Natural killer cell (primary cell): ENCODE results near the gene MAN1A2. TPM values are rescaled to one million over a fixed set of nuclear protein-coding genes. Genes with fewer than 3 reads are reported as not detected.
A peak's percentile ranks its signal among the peaks of the same experiment; 100 is the strongest.

Experiments
- ATAC-seq, 3 donors: fragments of 150-1000 bp in 2 of 3; fragments of 200-7000 bp in 1 of 3; cut with Tn5 transposase; 1 replicate in 1 of 3; 2 replicates in 2 of 3; pipeline ENCODE4 v1.10.0; 2021; ENCODE audit warnings: mild to moderate bottlenecking in 2 of 3, moderate library complexity in 2 of 3
- DNase-seq, 2 donors: peaks; one replicate each; pipeline versions ENCODE4 v3.0.0 to v3.0.0-alpha.2; 2013 to 2021; ENCODE audit warnings: mixed read lengths in 1 of 2
- H3K27ac ChIP-seq: one replicate; pipeline ENCODE4 v1.5.1; 2013; ENCODE audit warnings: mild to moderate bottlenecking, low read length
- H3K27me3 ChIP-seq: one replicate; pipeline ENCODE4 v1.6.1; 2013; ENCODE audit warnings: low read length; ENCODE audit not compliant: control insufficient read depth, insufficient read depth
- H3K36me3 ChIP-seq: one replicate; pipeline ENCODE4 v1.6.1; 2013; ENCODE audit warnings: low read length; ENCODE audit not compliant: control insufficient read depth, insufficient read depth
- H3K4me1 ChIP-seq: one replicate; pipeline ENCODE4 v1.6.1; 2013; ENCODE audit warnings: low read length; ENCODE audit not compliant: control insufficient read depth, insufficient read depth
- H3K4me3 ChIP-seq: one replicate; pipeline ENCODE4 v1.5.1; 2013; ENCODE audit warnings: low read length
- H3K9me3 ChIP-seq: one replicate; pipeline ENCODE4 v1.6.1; 2013; ENCODE audit warnings: low read length; ENCODE audit not compliant: control insufficient read depth, insufficient read depth
- H3K27ac Mint-ChIP-seq, 2 donors: one replicate each; pipeline ENCODE4 v1.8.0; 2022; ENCODE audit warnings: mild to moderate bottlenecking in 2 of 2, mixed read lengths in 2 of 2, moderate library complexity in 1 of 2
- H3K27me3 Mint-ChIP-seq, 2 donors: one replicate each; pipeline ENCODE4 v1.8.0; 2022; ENCODE audit warnings: low read depth in 2 of 2, mixed read lengths in 2 of 2
- H3K36me3 Mint-ChIP-seq: one replicate; pipeline ENCODE4 v1.8.0; 2022; ENCODE audit warnings: mixed read lengths
- H3K4me1 Mint-ChIP-seq, 2 donors: one replicate each; pipeline ENCODE4 v1.8.0; 2022; ENCODE audit warnings: mixed read lengths in 2 of 2
- H3K4me3 Mint-ChIP-seq: one replicate; pipeline ENCODE4 v1.8.0; 2022; ENCODE audit warnings: mild to moderate bottlenecking, moderate library complexity, mixed read lengths
- H3K9me3 Mint-ChIP-seq, 2 donors: one replicate each; pipeline ENCODE4 v1.8.0; 2022; ENCODE audit warnings: mixed read lengths in 2 of 2
- CTCF ChIP-seq: fragments of 200-600 bp; IDR thresholded peaks from one replicate; pipeline ENCODE4 v1.8.0; 2022; ENCODE audit warnings: antibody characterized with exemption
- WGBS: methylation state at CpG from one replicate; pipeline ENCODE4 v1.1.7; 2013; ENCODE audit warnings: missing lambda C conversion rate; ENCODE audit not compliant: insufficient coverage; 5-methylcytosine and 5-hydroxymethylcytosine counted together
- intact Hi-C: fragments of 100-400 bp; cut with micrococcal nuclease; formaldehyde crosslinking; loops from one replicate; pipeline ENCODE4 v1.14.2; 2022
- total RNA-seq, 4 donors: library from RNA; stranded (reverse); fragments of 120-200 nt in 1 of 4; gene quantifications; one replicate each; pipeline versions ENCODE4 v1.2.3 to v1.2.4, GENCODE V29; 2013 to 2022

The MAN1A2 gene
- total RNA-seq, 3 donors from 2014 or later (not counting 1 experiment from before 2014, with no cell fraction given), result 75.5 to 90.0 (median 87.1) TPM

DNA sequence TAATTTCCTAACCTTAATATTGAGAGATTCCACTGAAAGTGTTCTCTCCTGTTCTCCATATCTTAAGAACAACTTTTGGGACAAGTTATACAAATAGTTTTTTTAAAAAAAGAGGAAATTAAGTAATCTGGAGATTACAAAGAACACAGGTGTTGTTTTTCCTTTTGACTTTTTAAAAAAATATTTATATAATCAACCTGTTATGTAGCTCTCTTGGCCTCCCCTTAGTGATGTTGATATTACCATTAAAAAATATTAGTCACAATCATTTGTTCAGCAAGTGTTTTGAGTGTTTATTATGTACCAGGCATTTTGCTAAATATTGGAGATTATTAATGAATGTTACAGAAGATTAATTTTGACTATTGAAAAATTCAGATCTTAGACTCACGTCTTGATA, 8.1 kb downstream of the MAN1A2 start:
- Mint-ChIP-seq H3K9me3 (no peaks in the 10 kb centered on the region), H3K4me1 (peaks cover 56 to 63% of the 10 kb centered on the region in 2 donors), H3K36me3 (no peaks in the 10 kb centered on the region), H3K27ac (no peak overlapping the region), H3K4me3 (no peak overlapping the region), H3K27me3 (no peaks in the 10 kb centered on the region)
- peaks cover 3% of the 10 kb centered on the region for H3K4me1 ChIP-seq
- H3K4me3 ChIP-seq, result no peak overlapping the region
- H3K27ac ChIP-seq, result no peak overlapping the region
- no peaks in the 10 kb centered on the region for H3K36me3 ChIP-seq
- DNase-seq, result no peak
- intact Hi-C loops, result no loop called here
- no peaks in the 10 kb centered on the region for H3K9me3 ChIP-seq
- ATAC-seq, result no peak
- WGBS, result 83% methylated on average over 1 of the region's 1 CpG
- TF ChIP-seq CTCF, result no peak
- H3K27me3 ChIP-seq, result no peaks in the 10 kb centered on the region

GRCh38 chr1:117387060-117387633, 19.9 kb downstream of the MAN1A2 start:
- Mint-ChIP-seq H3K27ac (peak overlapping the region; percentile 67 to 81), H3K4me1 (peaks cover 61 to 62% of the 10 kb centered on the region in 2 donors), H3K9me3 (peaks cover 7 to 13% of the 10 kb centered on the region in 2 donors), H3K36me3 (no peaks in the 10 kb centered on the region), H3K27me3 (no peaks in the 10 kb centered on the region), H3K4me3 (peak overlapping the region; percentile 57)
- no peak overlapping the region for H3K27ac ChIP-seq
- intact Hi-C loops, result no loop called here
- no peak for TF ChIP-seq CTCF
- no peaks in the 10 kb centered on the region for H3K36me3 ChIP-seq
- WGBS, result 50% methylated on average over 1 of the region's 2 CpGs
- DNase-seq (no peak), ATAC-seq (peak in 1 of 3 donors; percentile 61)
- no peaks in the 10 kb centered on the region for H3K27me3 ChIP-seq
- H3K9me3 ChIP-seq, result no peaks in the 10 kb centered on the region
- no peak overlapping the region for H3K4me3 ChIP-seq
- H3K4me1 ChIP-seq, result peaks cover 7% of the 10 kb centered on the region

DNA sequence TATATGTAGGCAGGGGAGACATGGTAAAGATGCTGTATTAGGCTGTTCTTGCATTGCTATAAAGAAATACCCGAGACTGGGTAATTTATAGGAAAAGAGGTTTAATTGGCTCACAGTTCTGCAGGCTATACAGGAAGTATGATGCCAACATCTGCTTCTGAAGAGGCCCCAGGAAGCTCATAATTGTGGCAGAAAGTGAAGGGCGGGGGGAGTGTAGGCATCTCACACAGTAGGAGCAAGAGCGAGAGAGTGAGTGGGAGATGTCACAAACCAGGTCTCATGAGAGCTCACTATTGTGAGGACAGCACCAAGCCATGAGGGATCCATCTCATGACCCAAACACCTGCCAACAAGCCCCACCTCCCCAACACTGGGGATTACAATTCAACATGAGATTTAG, 21.1 kb downstream of the MAN1A2 start:
- Mint-ChIP-seq H3K4me1 (peaks cover 61 to 63% of the 10 kb centered on the region in 2 donors), H3K4me3 (peak overlapping the region; percentile 1), H3K9me3 (peaks cover 4 to 9% of the 10 kb centered on the region in 2 donors), H3K27ac (peak overlapping the region; percentile 67 to 81), H3K36me3 (no peaks in the 10 kb centered on the region), H3K27me3 (no peaks in the 10 kb centered on the region)
- ATAC-seq (peak; percentile 52 to 75 (median 54)), DNase-seq (no peak)
- intact Hi-C loops, result no loop called here
- no peaks in the 10 kb centered on the region for H3K9me3 ChIP-seq
- TF ChIP-seq CTCF, result no peak
- WGBS, result 64% methylated on average over 2 of the region's 3 CpGs
- H3K4me1 ChIP-seq, result peaks cover 7% of the 10 kb centered on the region
- no peaks in the 10 kb centered on the region for H3K36me3 ChIP-seq
- H3K27me3 ChIP-seq, result no peaks in the 10 kb centered on the region
- H3K4me3 ChIP-seq, result no peak overlapping the region
- no peak overlapping the region for H3K27ac ChIP-seq

DNA sequence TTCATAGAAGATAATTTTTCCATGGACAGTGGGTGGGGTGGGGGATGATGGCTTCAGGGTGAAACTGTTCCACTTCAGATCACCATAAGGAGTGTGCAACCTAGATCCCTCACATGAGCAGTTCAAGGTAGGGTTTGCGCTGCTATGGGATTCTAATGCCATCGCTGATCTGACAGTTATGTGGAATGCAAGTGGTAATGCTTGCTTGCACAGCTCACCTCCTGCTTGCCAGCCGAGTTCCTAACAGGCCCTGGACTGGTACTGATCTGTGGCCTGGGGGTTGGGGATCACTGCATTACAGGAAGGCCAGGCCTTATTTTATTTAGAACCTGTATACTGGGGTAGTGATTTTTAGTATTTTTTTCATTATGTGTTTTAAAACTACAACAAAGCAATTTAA, 22.0 kb downstream of the MAN1A2 start:
- peak overlapping the region; percentile 67 to 81 for H3K27ac Mint-ChIP-seq
- peaks cover 0 to 3% of the 10 kb centered on the region in 2 donors for H3K9me3 Mint-ChIP-seq
- no peaks in the 10 kb centered on the region for H3K27me3 Mint-ChIP-seq

More for the DNA sequence above, 22.0 kb downstream of the MAN1A2 start:
- H3K4me1 ChIP-seq, result peaks cover 7% of the 10 kb centered on the region
- H3K27me3 ChIP-seq, result no peaks in the 10 kb centered on the region
- ATAC-seq (no peak), DNase-seq (no peak)
- no peak overlapping the region for H3K27ac ChIP-seq
- Mint-ChIP-seq H3K4me3 (no peak overlapping the region), H3K4me1 (peaks cover 61 to 64% of the 10 kb centered on the region in 2 donors), H3K36me3 (no peaks in the 10 kb centered on the region)
- no peaks in the 10 kb centered on the region for H3K36me3 ChIP-seq
- intact Hi-C loops, result no loop called here
- no peak for TF ChIP-seq CTCF
- no peak overlapping the region for H3K4me3 ChIP-seq
- WGBS, result 98% methylated on average over 3 of the region's 3 CpGs
- no peaks in the 10 kb centered on the region for H3K9me3 ChIP-seq
